HG02642 (cell line): Measurements from ENCODE around the gene ITGA3.

Experiments used
- ATAC-seq: cut with Tn5 transposase; IDR thresholded peaks from one replicate; pipeline ENCODE4 v1.9.1; 2021; ENCODE audit warnings: mild to moderate bottlenecking; ENCODE audit not compliant: unreplicated experiment, poor library complexity

The ITGA3 gene

DNA sequence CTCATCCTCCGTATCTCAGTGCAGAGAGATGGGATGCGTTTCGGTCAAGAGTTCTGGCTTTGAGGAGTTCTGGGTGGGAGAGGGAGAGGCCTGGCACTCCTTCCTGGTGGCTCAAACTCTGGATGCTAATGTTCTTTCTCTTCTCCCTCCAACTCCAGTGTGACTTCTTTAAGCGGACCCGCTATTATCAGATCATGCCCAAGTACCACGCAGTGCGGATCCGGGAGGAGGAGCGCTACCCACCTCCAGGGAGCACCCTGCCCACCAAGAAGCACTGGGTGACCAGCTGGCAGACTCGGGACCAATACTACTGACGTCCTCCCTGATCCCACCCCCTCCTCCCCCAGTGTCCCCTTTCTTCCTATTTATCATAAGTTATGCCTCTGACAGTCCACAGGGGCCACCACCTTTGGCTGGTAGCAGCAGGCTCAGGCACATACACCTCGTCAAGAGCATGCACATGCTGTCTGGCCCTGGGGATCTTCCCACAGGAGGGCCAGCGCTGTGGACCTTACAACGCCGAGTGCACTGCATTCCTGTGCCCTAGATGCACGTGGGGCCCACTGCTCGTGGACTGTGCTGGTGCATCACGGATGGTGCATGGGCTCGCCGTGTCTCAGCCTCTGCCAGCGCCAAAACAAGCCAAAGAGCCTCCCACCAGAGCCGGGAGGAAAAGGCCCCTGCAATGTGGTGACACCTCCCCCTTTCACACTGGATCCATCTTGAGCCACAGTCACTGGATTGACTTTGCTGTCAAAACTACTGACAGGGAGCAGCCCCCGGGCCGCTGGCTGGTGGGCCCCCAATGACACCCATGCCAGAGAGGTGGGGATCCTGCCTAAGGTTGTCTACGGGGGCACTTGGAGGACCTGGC lies 33.3 kb downstream of the ITGA3 start:
- no peak for ATAC-seq

DNA sequence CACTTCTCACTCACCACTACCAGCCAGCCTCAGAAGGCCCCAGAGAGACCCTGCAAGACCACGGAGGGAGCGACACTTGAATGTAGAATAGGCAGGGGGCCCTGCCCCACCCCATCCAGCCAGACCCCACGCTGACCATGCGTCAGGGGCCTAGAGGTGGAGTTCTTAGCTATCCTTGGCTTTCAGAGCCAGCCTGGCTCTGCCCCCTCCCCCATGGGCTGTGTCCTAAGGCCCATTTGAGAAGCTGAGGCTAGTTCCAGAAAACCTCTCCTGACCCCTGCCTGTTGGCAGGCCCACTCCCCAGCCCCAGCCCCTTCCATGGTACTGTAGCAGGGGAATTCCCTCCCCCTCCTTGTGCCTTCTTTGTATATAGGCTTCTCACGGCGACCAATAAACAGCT lies 34.2 kb downstream of the ITGA3 start:
- no peak for ATAC-seq

- ATAC-seq, result no peak
Observed at GRCh38 chr17:50090971-50091917, 35.3 kb downstream of the ITGA3 start.

DNA sequence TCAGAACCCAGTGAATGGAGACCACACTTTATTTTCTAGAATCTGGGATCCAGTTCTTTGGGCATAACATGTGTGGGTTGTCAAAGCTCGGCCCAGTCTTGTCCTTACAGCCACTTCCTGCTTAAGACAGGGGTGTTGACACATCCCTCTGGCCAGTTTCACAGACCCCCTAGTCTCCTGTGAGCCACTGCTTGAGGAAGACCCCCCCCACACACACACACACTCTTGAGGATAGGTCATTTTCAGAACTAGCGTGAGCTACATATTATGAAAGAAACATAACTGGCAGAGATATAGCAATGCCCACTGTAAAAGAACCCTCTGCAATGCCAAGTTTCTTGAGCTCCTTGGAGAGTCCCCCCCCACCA lies 36.0 kb downstream of the ITGA3 start:
- ATAC-seq, result no peak

DNA sequence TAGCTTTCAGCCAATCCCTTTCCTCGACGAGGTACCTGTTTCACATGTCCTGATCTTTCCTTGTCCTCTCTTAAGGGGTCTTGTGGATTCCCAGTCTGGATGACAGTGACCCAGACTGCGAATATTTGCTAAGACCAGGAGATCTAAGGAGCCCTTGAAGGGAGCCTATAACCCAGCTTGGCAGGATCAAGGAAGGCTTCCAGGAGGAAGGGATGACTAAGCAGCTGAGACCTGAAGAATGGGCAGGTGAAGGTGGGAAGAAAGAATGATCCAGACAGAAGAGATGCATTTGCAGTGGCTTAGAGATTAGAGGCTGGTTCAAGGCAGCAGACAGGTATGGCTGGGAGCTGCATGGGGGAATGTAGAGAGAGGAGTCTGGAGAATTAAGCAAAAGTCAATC lies 37.3 kb downstream of the ITGA3 start:
- no peak for ATAC-seq

DNA sequence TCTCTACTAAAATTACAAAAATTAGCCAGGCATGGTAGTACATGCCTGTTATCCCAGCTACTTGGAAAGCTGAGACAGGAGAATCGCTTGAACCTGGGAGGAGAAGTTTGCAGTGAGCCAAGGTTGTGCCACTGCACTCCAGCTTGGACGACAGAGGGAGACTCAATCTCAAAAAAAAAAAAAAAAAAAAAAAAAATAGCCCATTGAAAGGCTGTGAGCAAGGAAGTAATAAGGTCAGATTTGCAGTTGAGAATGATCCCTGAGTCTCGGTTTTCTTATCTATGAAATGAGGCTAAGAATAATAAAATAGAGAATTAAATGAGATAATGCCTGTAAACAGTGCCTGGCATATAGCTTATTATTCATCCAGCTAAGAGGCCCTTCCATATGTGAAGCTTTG lies 37.9 kb downstream of the ITGA3 start:
- ATAC-seq, result no peak

GRCh38 chr17:50094243-50094752 lies 38.4 kb downstream of the ITGA3 start:
- ATAC-seq, result peak; percentile 38

GRCh38 chr17:50094753-50095619 lies 39.1 kb downstream of the ITGA3 start, which contains the start of gene PDK2:
TSS of gene PDK2 (plus strand) at chr17:50095351. CDS start at chr17:50095436, 85 bp downstream.
- peak; percentile 95 for ATAC-seq

DNA sequence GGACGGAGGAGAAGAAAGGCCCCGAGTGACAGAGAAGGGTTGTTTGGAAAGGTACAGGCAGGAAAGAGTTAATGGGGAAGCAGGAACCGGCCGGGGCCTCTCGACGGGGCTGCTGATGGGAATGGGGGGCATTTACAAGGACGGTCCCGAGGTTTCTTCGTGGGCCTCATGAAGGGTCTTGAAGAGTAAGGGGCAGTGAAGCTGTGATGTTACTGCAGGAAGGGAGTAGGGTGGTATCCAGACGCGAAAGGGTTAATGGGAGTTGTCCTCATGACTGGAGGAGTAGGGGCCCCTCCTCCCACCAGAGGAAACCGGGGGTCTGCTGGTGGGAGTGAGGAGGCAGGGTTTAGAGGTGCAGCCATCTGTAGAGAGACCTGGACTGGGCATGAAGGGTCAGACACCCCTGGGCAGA lies 39.7 kb downstream of the ITGA3 start:
- no peak for ATAC-seq

DNA sequence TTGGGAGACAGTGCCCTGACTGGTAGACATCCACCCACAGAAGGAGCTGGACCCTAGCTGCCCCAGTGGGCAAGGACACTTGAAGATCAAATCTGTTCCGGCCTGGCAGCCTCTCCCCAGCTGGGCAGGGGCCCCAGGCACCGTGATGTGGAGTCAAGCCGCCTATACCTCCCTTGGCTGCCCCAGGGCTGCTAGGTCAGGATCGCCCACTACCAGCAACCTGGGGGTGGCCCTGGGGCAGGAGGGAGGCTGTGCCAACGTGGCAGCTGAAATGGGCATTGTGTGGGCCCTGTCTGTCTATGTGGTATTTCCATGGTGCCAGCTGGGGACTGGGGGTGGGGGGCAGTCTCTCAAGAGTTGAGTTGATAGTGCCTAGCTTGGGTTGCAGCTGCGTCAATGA lies 40.2 kb downstream of the ITGA3 start:
- ATAC-seq, result no peak

GRCh38 chr17:50096758-50097157 lies 40.8 kb downstream of the ITGA3 start:
- ATAC-seq, result no peak

DNA sequence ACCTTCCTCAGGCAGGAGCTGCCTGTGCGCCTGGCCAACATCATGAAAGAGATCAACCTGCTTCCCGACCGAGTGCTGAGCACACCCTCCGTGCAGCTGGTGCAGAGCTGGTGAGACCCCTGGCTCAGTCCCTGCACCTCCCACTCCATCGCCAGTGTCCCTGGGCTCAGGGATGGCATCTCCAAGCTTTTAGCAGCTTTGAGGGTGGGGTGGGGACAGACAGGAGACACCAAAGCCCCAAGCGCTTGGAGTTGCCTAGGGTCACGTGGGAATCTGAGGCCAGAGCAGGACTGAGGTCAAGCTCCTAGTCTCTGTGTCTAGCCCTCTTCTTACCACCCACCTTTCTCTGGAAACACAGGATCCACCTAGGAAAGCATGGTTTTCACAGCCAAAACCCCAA lies 41.5 kb downstream of the ITGA3 start:
- no peak for ATAC-seq

- ATAC-seq, result no peak
Observed at GRCh38 chr17:50097926-50098325, 42.0 kb downstream of the ITGA3 start.

DNA sequence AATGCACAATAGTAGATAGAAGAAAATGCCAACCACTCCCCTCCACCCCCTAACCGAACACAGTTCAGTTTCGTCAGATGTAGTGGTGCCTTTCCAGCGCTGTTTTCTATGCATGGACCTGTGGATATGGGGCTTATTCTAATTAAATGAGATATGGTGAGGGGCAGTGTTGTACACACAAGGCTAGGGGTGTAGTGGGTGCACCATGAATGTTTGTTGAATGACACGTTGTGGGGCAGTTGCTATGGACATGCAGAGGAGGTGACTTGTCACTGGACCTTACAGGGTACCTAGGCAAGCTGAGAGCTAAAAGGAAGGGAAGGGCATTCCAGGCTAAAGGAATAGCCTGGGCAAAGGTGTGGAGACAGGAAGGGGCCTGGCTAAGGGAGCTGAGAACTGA lies 42.7 kb downstream of the ITGA3 start:
- no peak for ATAC-seq

DNA sequence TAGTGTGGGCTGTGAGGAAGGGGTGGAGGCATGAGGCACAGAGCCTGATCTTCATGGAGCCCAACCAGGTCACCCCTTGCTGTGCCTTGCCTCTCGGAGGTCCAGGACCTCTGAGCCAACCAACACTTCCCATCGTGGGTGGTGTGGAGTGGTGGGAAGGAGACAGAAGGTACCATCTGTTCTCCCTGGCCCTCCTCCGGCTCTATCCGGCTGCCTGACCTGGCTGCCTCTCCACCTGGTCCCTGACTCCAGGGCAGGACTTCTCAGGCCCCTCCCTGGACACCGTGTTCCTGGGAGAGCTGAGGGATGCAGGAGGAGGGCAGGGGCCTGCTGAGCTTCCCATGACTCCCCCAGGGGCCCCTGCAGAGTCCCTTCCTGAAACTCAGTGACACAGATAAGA lies 43.1 kb downstream of the ITGA3 start:
- ATAC-seq, result no peak

DNA sequence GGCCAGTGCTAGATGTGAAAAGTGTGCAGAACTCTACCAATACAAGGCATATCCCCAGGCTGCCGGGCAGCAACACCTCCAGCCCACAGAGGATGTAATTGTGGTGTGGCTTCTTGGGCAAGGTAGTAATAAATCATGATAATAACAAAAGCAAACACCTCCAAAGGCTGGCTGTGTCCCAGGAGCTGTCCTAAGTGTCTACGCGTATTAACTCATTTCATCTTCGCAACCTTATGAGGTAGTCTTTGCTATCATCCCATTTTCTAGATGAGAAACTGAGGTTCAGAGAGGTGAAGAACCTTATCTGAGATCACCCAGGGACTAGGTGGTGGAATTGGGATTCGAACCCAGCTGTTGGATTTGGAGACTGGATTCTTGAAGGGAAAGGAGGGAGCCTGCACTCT lies 44.6 kb downstream of the ITGA3 start:
- no peak for ATAC-seq

- ATAC-seq, result no peak
Observed at GRCh38 chr17:50100921-50101345, 45.0 kb downstream of the ITGA3 start.

DNA sequence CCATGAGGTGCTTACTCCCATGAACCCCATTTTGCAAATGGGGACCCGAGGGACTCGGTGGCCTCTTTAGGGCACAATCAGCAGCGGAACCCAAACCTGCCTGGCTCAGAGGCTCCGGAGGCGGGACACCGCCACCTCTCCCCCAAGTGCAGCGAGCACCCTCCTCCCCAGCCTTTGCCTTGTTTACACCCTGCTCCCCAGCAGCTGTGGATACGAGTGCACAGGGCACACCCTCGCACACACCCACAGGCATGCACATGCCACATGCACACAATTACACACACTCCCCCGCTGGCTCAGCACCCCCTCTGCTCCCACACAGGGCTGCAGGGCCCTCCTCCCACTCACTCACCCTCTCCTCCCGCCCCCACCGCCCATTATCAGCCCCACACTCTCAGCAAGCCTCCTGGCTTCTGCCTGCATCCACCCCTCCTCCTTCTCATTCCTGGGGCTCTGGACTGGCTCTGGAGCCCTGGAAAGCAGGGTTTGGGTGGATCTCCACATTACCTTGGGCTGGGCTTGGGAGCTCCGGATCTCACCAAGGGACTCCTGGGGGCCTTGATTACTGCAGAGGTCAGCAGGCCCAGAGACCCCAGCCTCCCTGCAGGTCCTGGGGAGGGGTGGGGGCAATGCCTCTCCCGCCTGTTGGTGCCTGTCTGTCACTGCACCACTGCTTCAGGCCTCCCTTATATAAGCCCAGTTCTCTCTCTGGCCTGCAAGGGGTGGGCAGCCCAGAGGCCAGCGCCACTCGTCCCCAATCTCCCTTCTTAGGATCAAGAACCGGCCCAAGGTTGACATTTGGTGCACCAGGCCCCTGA lies 45.6 kb downstream of the ITGA3 start:
- no peak for ATAC-seq
